HCT116 (cell line): ENCODE measurements around the gene PIAS4. TPM values are rescaled to one million over a fixed set of nuclear protein-coding genes. Genes with fewer than 3 reads are reported as not detected.
A peak's percentile ranks its signal among the peaks of the same experiment; 100 is the strongest.

Source experiments
- ATAC-seq: fragments of 200-7000 bp; cut with Tn5 transposase; 2 replicates; pipeline ENCODE4 v1.9.1; 2020; ENCODE audit warnings: mild to moderate bottlenecking, moderate library complexity
- BruUV-seq: library from RNA; stranded (reverse); fragments of 400-500 nt; replicated peaks from 2 replicates; lab custom pipeline; 2021; lab: Mats Ljungman, UMichigan
- CTCF ChIA-PET: fragments of 300-600 bp; sonication (Branson Sonifier 250); formaldehyde crosslinking; loops from one replicate; lab custom pipeline; 2021; ENCODE audit warnings: antibody characterized with exemption; lab: Charles Lee
- POLR2A ChIA-PET: fragments of 300-600, 350-600 bp; sonication (Branson Sonifier 250); formaldehyde crosslinking; loops from one replicate; lab custom pipeline; 2021; ENCODE audit warnings: antibody characterized with exemption; lab: Charles Lee
- RAD21 ChIA-PET, 2 experiments: fragments of 300-600 bp; sonication (Branson Sonifier 250); formaldehyde crosslinking; loops; one replicate each; lab custom pipeline; 2023; ENCODE audit warnings: low total read pairs in 2 of 2; ENCODE audit not compliant: uncharacterized antibody in 2 of 2, unreplicated experiment in 2 of 2, low non-redundant PET in 1 of 2; lab: Charles Lee
- DNase-seq: peaks from one replicate; pipeline ENCODE4 v3.0.0-alpha.2; 2010; ENCODE audit warnings: low read depth, low spot score
- H2AFZ ChIP-seq: fragments of 200-600 bp; shearing (Covaris generic), sonication (generic); 2 replicates; pipeline ENCODE4 v1.6.1; 2017; ENCODE audit warnings: low read depth, mixed run types, mixed read lengths, antibody characterized with exemption, low read length; ENCODE audit not compliant: poor library complexity, severe bottlenecking
- H3K27ac ChIP-seq: 2 replicates; pipeline ENCODE4 v1.5.1; 2012; ENCODE audit warnings: low read depth, low read length
- H3K27me3 ChIP-seq: fragments of 200-600 bp; sonication (generic); 2 replicates; pipeline ENCODE4 v1.6.1; 2016; ENCODE audit warnings: mixed run types, low read length, mixed read lengths; ENCODE audit not compliant: insufficient read depth
- H3K36me3 ChIP-seq, 2 experiments: fragments of 200-500 bp in 1 of 2; fragments of 200-600 bp in 1 of 2; sonication (Bioruptor generic) in 1 of 2; sonication (generic) in 1 of 2; 2 replicates each; pipeline versions ENCODE4 v1.5.1 to v1.6.1; 2014 to 2016; ENCODE audit warnings: low read length in 2 of 2, inconsistent platforms in 1 of 2, mixed read lengths in 1 of 2, mixed run types in 1 of 2; ENCODE audit not compliant: insufficient read depth in 2 of 2, control insufficient read depth in 1 of 2
- H3K4me1 ChIP-seq, 2 experiments: fragments of 200-600 bp in 1 of 2; sonication (generic) in 1 of 2; 2 replicates each; pipeline versions ENCODE4 v1.5.1 to v1.6.1; 2012 to 2017; ENCODE audit warnings: low read length in 2 of 2, inconsistent platforms in 1 of 2, mild to moderate bottlenecking in 1 of 2, mixed read lengths in 1 of 2, mixed run types in 1 of 2, moderate library complexity in 1 of 2; ENCODE audit not compliant: insufficient read depth in 2 of 2, control insufficient read depth in 1 of 2
- H3K4me2 ChIP-seq: fragments of 200-600 bp; sonication (generic); 2 replicates; pipeline ENCODE4 v1.6.1; 2017; ENCODE audit warnings: mixed run types, low read length, mixed read lengths
- H3K4me3 ChIP-seq, 2 experiments: fragments of 200-600 bp in 1 of 2; sonication (generic) in 1 of 2; replicated peaks in 1 of 2; 2 replicates each; pipeline ENCODE4 v1.5.1; 2011 to 2016; ENCODE audit warnings: low read length in 2 of 2, control low read depth in 1 of 2, low read depth in 1 of 2, mild to moderate bottlenecking in 1 of 2, mixed read lengths in 1 of 2, mixed run types in 1 of 2
- H3K79me2 ChIP-seq: fragments of 200-600 bp; sonication (generic); 2 replicates; pipeline ENCODE4 v1.6.1; 2017; ENCODE audit warnings: mild to moderate bottlenecking, mixed run types, low read length, moderate library complexity, mixed read lengths; ENCODE audit not compliant: insufficient read depth
- H3K9ac ChIP-seq: fragments of 200-600 bp; sonication (generic); 2 replicates; pipeline ENCODE4 v1.6.1; 2016; ENCODE audit warnings: low read length, mixed read lengths
- H3K9me2 ChIP-seq: fragments of 200-600 bp; sonication (generic), shearing (Covaris generic); 2 replicates; pipeline ENCODE4 v1.6.1; 2017; ENCODE audit warnings: mixed run types, mild to moderate bottlenecking, moderate library complexity; ENCODE audit not compliant: insufficient read depth
- H3K9me3 ChIP-seq, 2 experiments: fragments of 200-500 bp in 1 of 2; fragments of 200-600 bp in 1 of 2; sonication (Bioruptor generic) in 1 of 2; sonication (generic) in 1 of 2; 2 replicates each; pipeline ENCODE4 v1.6.1; 2014 to 2017; ENCODE audit warnings: low read length in 2 of 2, mixed read lengths in 2 of 2, inconsistent platforms in 1 of 2, low read depth in 1 of 2, mild to moderate bottlenecking in 1 of 2, mixed run types in 1 of 2, moderate library complexity in 1 of 2; ENCODE audit not compliant: control insufficient read depth in 1 of 2, insufficient read depth in 1 of 2
- H4K20me1 ChIP-seq: fragments of 200-600 bp; sonication (generic), shearing (Covaris generic); 2 replicates; pipeline ENCODE4 v1.6.1; 2017; ENCODE audit warnings: mixed run types, mild to moderate bottlenecking, moderate library complexity; ENCODE audit not compliant: insufficient read depth
- CBX3 ChIP-seq: IDR thresholded peaks from 2 replicates; pipeline ENCODE4 v1.6.1; 2012; ENCODE audit warnings: low read depth
- FOSL1 ChIP-seq: IDR thresholded peaks from 2 replicates; pipeline ENCODE4 v1.6.1; 2012; ENCODE audit warnings: low read depth
- JUND ChIP-seq: IDR thresholded peaks from 2 replicates; pipeline ENCODE4 v1.6.1; 2012
- POLR2A ChIP-seq: IDR thresholded peaks from 2 replicates; pipeline ENCODE4 v1.7.0; 2011; ENCODE audit warnings: borderline replicate concordance; ENCODE audit not compliant: insufficient read depth, insufficient read length; ENCODE audit errors: extremely low read depth
- SIN3A ChIP-seq: IDR thresholded peaks from 2 replicates; pipeline ENCODE4 v1.6.1; 2012; ENCODE audit warnings: low read depth
- intact Hi-C: fragments of 100-400 bp; cut with micrococcal nuclease; formaldehyde crosslinking; loops from 2 replicates; pipeline ENCODE4 v1.10.0; 2022
- total RNA-seq: library from RNA; stranded (reverse); gene quantifications from one replicate; pipeline ENCODE4 v1.2.1, GENCODE V29; 2021; ENCODE audit not compliant: unreplicated experiment
- TF ChIP-seq, protein P1 (sequence below): IDR thresholded peaks from 2 replicates; pipeline ENCODE4 v1.6.1; 2012; ENCODE audit warnings: low read depth

Gene PIAS4
- total RNA-seq, 1 experiment from 2014 or later = 28.4 TPM

DNA sequence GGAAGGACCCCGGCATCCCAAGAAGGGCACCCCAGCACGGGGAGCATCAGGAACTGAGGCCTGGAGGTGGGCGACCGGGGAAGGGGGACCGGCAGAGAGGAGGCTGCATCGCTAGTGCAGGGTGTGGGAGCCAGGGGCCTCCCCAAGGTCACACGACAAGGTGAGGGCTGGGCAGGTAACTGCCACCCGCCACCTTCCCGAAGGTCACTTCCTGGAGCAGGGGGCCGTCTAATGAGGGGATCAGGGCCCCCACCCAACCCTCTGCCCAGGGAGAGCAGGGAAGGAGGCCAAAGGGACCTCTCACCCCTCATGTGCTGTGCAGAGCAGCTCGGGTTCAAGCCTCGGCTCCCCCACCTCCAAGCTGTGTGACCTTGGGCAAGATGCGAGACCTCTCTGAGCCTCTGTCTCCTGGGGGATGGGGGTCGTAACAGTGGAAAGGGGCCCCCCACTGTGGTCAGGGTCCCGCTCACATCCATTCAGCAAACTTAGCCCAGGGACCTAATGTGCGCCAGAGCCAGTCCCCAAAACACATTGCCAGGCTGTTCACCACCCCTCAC, 53.2 kb downstream of the PIAS4 start:
- ChIA-PET CTCF (no interaction called here), POLR2A (no interaction called here), RAD21 (no interaction called here)
- no peak for DNase-seq
- Histone ChIP-seq H3K27me3 (no peaks in the 10 kb centered on the region), H3K36me3 (peaks cover 0 to 11% of the 10 kb centered on the region in 2 experiments; a peak in 1 of 4 replicates), H3K4me2 (peak overlapping the region; percentile 91), H3K4me3 (peak overlapping the region; percentile 36 to 50), H3K9me3 (no peaks in the 10 kb centered on the region), H2AFZ (no peak overlapping the region), H3K9ac (peak overlapping the region; percentile 62), H3K27ac (peak overlapping the region; percentile 96), H3K4me1 (peaks cover 57 to 66% of the 10 kb centered on the region in 2 experiments), H4K20me1 (peaks cover 11% of the 10 kb centered on the region; the same call in 1 of the 2 replicates), H3K79me2 (peaks cover 93% of the 10 kb centered on the region), H3K9me2 (no peaks in the 10 kb centered on the region)
- no peak for ATAC-seq
- TF ChIP-seq CBX3 (no peak), SIN3A (no peak), JUND (no peak), POLR2A (no peak), FOSL1 (no peak)
- TF ChIP-seq, protein P1, sequence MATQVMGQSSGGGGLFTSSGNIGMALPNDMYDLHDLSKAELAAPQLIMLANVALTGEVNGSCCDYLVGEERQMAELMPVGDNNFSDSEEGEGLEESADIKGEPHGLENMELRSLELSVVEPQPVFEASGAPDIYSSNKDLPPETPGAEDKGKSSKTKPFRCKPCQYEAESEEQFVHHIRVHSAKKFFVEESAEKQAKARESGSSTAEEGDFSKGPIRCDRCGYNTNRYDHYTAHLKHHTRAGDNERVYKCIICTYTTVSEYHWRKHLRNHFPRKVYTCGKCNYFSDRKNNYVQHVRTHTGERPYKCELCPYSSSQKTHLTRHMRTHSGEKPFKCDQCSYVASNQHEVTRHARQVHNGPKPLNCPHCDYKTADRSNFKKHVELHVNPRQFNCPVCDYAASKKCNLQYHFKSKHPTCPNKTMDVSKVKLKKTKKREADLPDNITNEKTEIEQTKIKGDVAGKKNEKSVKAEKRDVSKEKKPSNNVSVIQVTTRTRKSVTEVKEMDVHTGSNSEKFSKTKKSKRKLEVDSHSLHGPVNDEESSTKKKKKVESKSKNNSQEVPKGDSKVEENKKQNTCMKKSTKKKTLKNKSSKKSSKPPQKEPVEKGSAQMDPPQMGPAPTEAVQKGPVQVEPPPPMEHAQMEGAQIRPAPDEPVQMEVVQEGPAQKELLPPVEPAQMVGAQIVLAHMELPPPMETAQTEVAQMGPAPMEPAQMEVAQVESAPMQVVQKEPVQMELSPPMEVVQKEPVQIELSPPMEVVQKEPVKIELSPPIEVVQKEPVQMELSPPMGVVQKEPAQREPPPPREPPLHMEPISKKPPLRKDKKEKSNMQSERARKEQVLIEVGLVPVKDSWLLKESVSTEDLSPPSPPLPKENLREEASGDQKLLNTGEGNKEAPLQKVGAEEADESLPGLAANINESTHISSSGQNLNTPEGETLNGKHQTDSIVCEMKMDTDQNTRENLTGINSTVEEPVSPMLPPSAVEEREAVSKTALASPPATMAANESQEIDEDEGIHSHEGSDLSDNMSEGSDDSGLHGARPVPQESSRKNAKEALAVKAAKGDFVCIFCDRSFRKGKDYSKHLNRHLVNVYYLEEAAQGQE = no peak
- intact Hi-C loops = loop anchor here (5.0 to 10.0 kb wide), 3 partner anchors 74 to 356 kb away; partner anchors contain the start of genes PIP5K1C and TJP3
- BruUV-seq = no TSS peak
